H1 (cell line): ENCODE data around the gene BTN1A1. TPM values are rescaled to one million over a fixed set of nuclear protein-coding genes. Genes with fewer than 3 reads are reported as not detected.

Experiments used
- CTCF ChIA-PET: fragments of 300-600 bp; sonication (Branson Sonifier 250); formaldehyde crosslinking; loops from one replicate; lab custom pipeline; 2021; ENCODE audit not compliant: partially characterized antibody; lab: Charles Lee
- POLR2A ChIA-PET: fragments of 300-600 bp; sonication (Branson Sonifier 250); formaldehyde crosslinking; loops from one replicate; lab custom pipeline; 2021; ENCODE audit warnings: inconsistent platforms; ENCODE audit not compliant: partially characterized antibody; lab: Charles Lee
- DNase-seq, 2 experiments: peaks; one replicate each; pipeline versions ENCODE4 v3.0.0 to v3.0.0-alpha.2; 2010 to 2022; ENCODE audit warnings: low spot score in 2 of 2, low read depth in 1 of 2, mixed read lengths in 1 of 2
- FAIRE-seq: peaks from 2 replicates; lab custom pipeline; 2011; peaks lifted over from hg19 to GRCh38; lab: Jason Lieb, UNC
- H2AFZ ChIP-seq: 2 replicates; pipeline ENCODE4 v1.8.1; 2012; ENCODE audit warnings: low read length, inconsistent platforms
- H2AK5ac ChIP-seq: 2 replicates; pipeline ENCODE4 v1.6.1; 2013; ENCODE audit warnings: low read depth, low read length
- H2BK120ac ChIP-seq: replicated peaks from 2 replicates; pipeline ENCODE3; 2013; ENCODE audit warnings: low read depth, low read length, inconsistent platforms
- H2BK12ac ChIP-seq: 2 replicates; pipeline ENCODE4 v1.6.1; 2013; ENCODE audit warnings: low read depth, low read length
- H2BK15ac ChIP-seq: 2 replicates; pipeline ENCODE4 v1.6.1; 2013; ENCODE audit warnings: low read length
- H2BK20ac ChIP-seq: 2 replicates; pipeline ENCODE4 v1.6.1; 2013; ENCODE audit warnings: low read length
- H2BK5ac ChIP-seq: 2 replicates; pipeline ENCODE4 v1.6.1; 2013; ENCODE audit warnings: low read depth, low read length
- H3K14ac ChIP-seq: 2 replicates; pipeline ENCODE4 v1.6.1; 2013; ENCODE audit warnings: inconsistent platforms; ENCODE audit not compliant: insufficient read length
- H3K18ac ChIP-seq: 2 replicates; pipeline ENCODE4 v1.6.1; 2013; ENCODE audit warnings: low read length; ENCODE audit errors: extremely low read depth
- H3K23ac ChIP-seq: 2 replicates; pipeline ENCODE4 v1.6.1; 2013; ENCODE audit warnings: inconsistent platforms; ENCODE audit not compliant: insufficient read length
- H3K23me2 ChIP-seq: 2 replicates; pipeline ENCODE4 v1.6.1; 2013; ENCODE audit warnings: low read depth, low read length
- H3K27ac ChIP-seq: 2 replicates; pipeline ENCODE4 v1.6.1; 2011; ENCODE audit warnings: low read depth, low read length, inconsistent platforms
- H3K27me3 ChIP-seq, 4 experiments: replicated peaks in 1 of 4; 1 replicate in 1 of 4; 2 replicates in 3 of 4; pipeline versions ENCODE4 v1.6.1 to v1.8.1; 2011 to 2013; ENCODE audit warnings: low read length in 3 of 4, mild to moderate bottlenecking in 3 of 4, inconsistent platforms in 2 of 4, mixed read lengths in 2 of 4, moderate library complexity in 1 of 4; ENCODE audit not compliant: control insufficient read depth in 3 of 4, insufficient read depth in 3 of 4; ENCODE audit errors: extremely low read depth in 1 of 4
- H3K36me3 ChIP-seq, 4 experiments: 2 replicates each; pipeline versions ENCODE4 v1.6.1 to v1.8.1; 2011 to 2013; ENCODE audit warnings: mild to moderate bottlenecking in 4 of 4, low read length in 3 of 4, moderate library complexity in 2 of 4, control low read depth in 1 of 4, inconsistent platforms in 1 of 4; ENCODE audit not compliant: insufficient read depth in 4 of 4, control insufficient read depth in 2 of 4
- H3K4ac ChIP-seq: replicated peaks from 2 replicates; pipeline ENCODE3; 2013; ENCODE audit warnings: low read length, low read depth, mixed read lengths, inconsistent platforms; ENCODE audit not compliant: insufficient read length
- H3K4me1 ChIP-seq, 4 experiments: replicated peaks in 1 of 4; 1 replicate in 1 of 4; 2 replicates in 3 of 4; pipeline versions ENCODE4 v1.6.1 to v1.8.1; 2011 to 2013; ENCODE audit warnings: low read length in 3 of 4, inconsistent platforms in 2 of 4, mixed read lengths in 1 of 4; ENCODE audit not compliant: insufficient read depth in 4 of 4, control insufficient read depth in 3 of 4
- H3K4me2 ChIP-seq, 2 experiments: 2 replicates each; pipeline versions ENCODE4 v1.6.1 to v1.8.1; 2011 to 2013; ENCODE audit warnings: low read depth in 2 of 2, low read length in 2 of 2, control low read depth in 1 of 2, inconsistent platforms in 1 of 2, mild to moderate bottlenecking in 1 of 2; ENCODE audit not compliant: insufficient read depth in 1 of 2
- H3K4me3 ChIP-seq, 4 experiments: fragments of 200-600, 300-600 bp in 1 of 4; sonication (generic), shearing (Covaris generic), sonication (Bioruptor Twin) in 1 of 4; 2 replicates each; pipeline versions ENCODE4 v1.5.1 to v1.8.1; 2011 to 2016; ENCODE audit warnings: low read length in 4 of 4, low read depth in 3 of 4, control low read depth in 2 of 4, inconsistent platforms in 2 of 4, mild to moderate bottlenecking in 2 of 4, mixed read lengths in 1 of 4, moderate library complexity in 1 of 4; ENCODE audit not compliant: insufficient read depth in 2 of 4; ENCODE audit errors: extremely low read depth in 1 of 4
- H3K56ac ChIP-seq: replicated peaks from 2 replicates; pipeline ENCODE3; 2013; ENCODE audit warnings: low read depth, mild to moderate bottlenecking, mixed read lengths, low read length, inconsistent platforms; ENCODE audit not compliant: insufficient read length
- H3K79me1 ChIP-seq: 2 replicates; pipeline ENCODE4 v1.6.1; 2013; ENCODE audit warnings: low read depth, low read length, control low read depth
- H3K79me2 ChIP-seq, 2 experiments: 2 replicates each; pipeline versions ENCODE4 v1.6.1 to v1.8.1; 2012 to 2013; ENCODE audit warnings: low read length in 2 of 2, mild to moderate bottlenecking in 2 of 2, inconsistent platforms in 1 of 2; ENCODE audit not compliant: insufficient read depth in 2 of 2, control insufficient read depth in 1 of 2
- H3K9ac ChIP-seq, 4 experiments: replicated peaks in 1 of 4; 1 replicate in 1 of 4; 2 replicates in 3 of 4; pipeline versions ENCODE4 v1.6.1 to v1.8.1; 2011 to 2013; ENCODE audit warnings: low read depth in 3 of 4, low read length in 3 of 4, control low read depth in 2 of 4, mild to moderate bottlenecking in 2 of 4, moderate library complexity in 2 of 4, inconsistent platforms in 1 of 4; ENCODE audit errors: extremely low read depth in 1 of 4
- H3K9me3 ChIP-seq, 2 experiments: 2 replicates each; pipeline versions ENCODE4 v1.6.1 to v1.8.1; 2012 to 2013; ENCODE audit warnings: mild to moderate bottlenecking in 2 of 2, moderate library complexity in 2 of 2, control low read depth in 1 of 2, inconsistent platforms in 1 of 2, low read depth in 1 of 2, low read length in 1 of 2, mixed read lengths in 1 of 2; ENCODE audit not compliant: insufficient read depth in 2 of 2
- H4K20me1 ChIP-seq, 2 experiments: replicated peaks in 1 of 2; 2 replicates each; pipeline versions ENCODE3 to v1.8.1; 2011 to 2013; ENCODE audit warnings: inconsistent platforms in 2 of 2, low read length in 2 of 2, mild to moderate bottlenecking in 1 of 2; ENCODE audit not compliant: insufficient read depth in 2 of 2, control insufficient read depth in 1 of 2
- H4K5ac ChIP-seq: 2 replicates; pipeline ENCODE4 v1.6.1; 2013; ENCODE audit warnings: low read length, low read depth, mixed read lengths, inconsistent platforms; ENCODE audit not compliant: insufficient read length
- H4K8ac ChIP-seq: 2 replicates; pipeline ENCODE4 v1.8.0; 2013; ENCODE audit warnings: mild to moderate bottlenecking, moderate library complexity, low read length, inconsistent platforms; ENCODE audit not compliant: insufficient read depth; ENCODE audit errors: extremely low read depth
- H4K91ac ChIP-seq: replicated peaks from 2 replicates; pipeline ENCODE3; 2013; ENCODE audit warnings: low read length, mixed read lengths, inconsistent platforms; ENCODE audit not compliant: insufficient read length
- BCL11A ChIP-seq, 2 experiments: IDR thresholded peaks; one replicate each; pipeline ENCODE4 v1.6.1; 2011; ENCODE audit warnings: low read depth in 2 of 2, low read length in 2 of 2, mild to moderate bottlenecking in 2 of 2
- CREB1 ChIP-seq: IDR thresholded peaks from 2 replicates; pipeline ENCODE4 v1.6.1; 2012; ENCODE audit warnings: inconsistent platforms
- CTBP2 ChIP-seq: IDR thresholded peaks from 2 replicates; pipeline ENCODE4 v1.7.0; 2011; ENCODE audit warnings: borderline replicate concordance, mild to moderate bottlenecking, moderate library complexity, mixed read lengths, low read length; ENCODE audit not compliant: insufficient read depth, insufficient read length
- EGR1 ChIP-seq: IDR thresholded peaks from 2 replicates; pipeline ENCODE4 v1.6.1; 2011; ENCODE audit warnings: low read depth, low read length, borderline replicate concordance
- EP300 ChIP-seq, 2 experiments: IDR thresholded peaks; 1 replicate in 1 of 2; 2 replicates in 1 of 2; pipeline ENCODE4 v1.6.1; 2011 to 2012; ENCODE audit warnings: low read depth in 2 of 2, low read length in 2 of 2, mild to moderate bottlenecking in 2 of 2, borderline replicate concordance in 1 of 2, inconsistent platforms in 1 of 2, moderate library complexity in 1 of 2
- PHF8 ChIP-seq: fragments of 200-600 bp; sonication (generic); conservative IDR thresholded peaks from 2 replicates; pipeline ENCODE4 v1.7.1; 2012; ENCODE audit warnings: low read depth, mild to moderate bottlenecking, inconsistent platforms, low read length, moderate library complexity
- WGBS, 2 experiments: shearing (Covaris generic) in 1 of 2; methylation state at CpG; one replicate each; pipeline versions ENCODE4 v1.1.6 to v1.1.7; 2013 to 2015; ENCODE audit warnings: low lambda C conversion rate in 2 of 2, mixed read lengths in 2 of 2, inconsistent platforms in 1 of 2, low coverage in 1 of 2, missing lambda C conversion rate in 1 of 2; ENCODE audit not compliant: insufficient replicate concordance in 2 of 2, insufficient coverage in 1 of 2, insufficient read length in 1 of 2; ENCODE audit errors: extremely low coverage in 1 of 2, missing lambda C conversion rate in 1 of 2; 5-methylcytosine and 5-hydroxymethylcytosine counted together
- polyA plus RNA-seq, 7 experiments: library from polyadenylated mRNA; depleted of rRNA in 3 of 7; stranded (reverse) in 5 of 7; unstranded in 2 of 7; fragments of >200 nt in 5 of 7; fragments of 200-250 nt in 2 of 7; gene quantifications; 1 replicate in 5 of 7; 2 replicates in 1 of 7; 4 replicates in 1 of 7; pipeline versions ENCODE4 v1.2.1 to v1.2.3, GENCODE V29; 2011 to 2013; ENCODE audit warnings: missing spikeins in 2 of 7, mixed read lengths in 2 of 7
- total RNA-seq: library from RNA; stranded (reverse); fragmentation: NEBNext Ultra II Directional; extraction: Animal tissue kit (Norgen Biotek cat#: 25700); gene quantifications from 2 replicates; pipeline ENCODE4 v1.2.1, GENCODE V29; 2021
- TF ChIP-seq, protein P1 (sequence below): IDR thresholded peaks from 2 replicates; pipeline ENCODE4 v1.6.1; 2012; ENCODE audit warnings: low read length, inconsistent platforms
- TF ChIP-seq, protein P2 (sequence below): IDR thresholded peaks from 2 replicates; pipeline ENCODE4 v1.6.1; 2012; ENCODE audit warnings: inconsistent platforms

Gene BTN1A1
- total and polyA plus RNA-seq, 2 of the 8 experiments (the other 6 are each of a cell fraction or from before 2014, with no cell fraction given): 0.28 to 0.35 TPM

DNA sequence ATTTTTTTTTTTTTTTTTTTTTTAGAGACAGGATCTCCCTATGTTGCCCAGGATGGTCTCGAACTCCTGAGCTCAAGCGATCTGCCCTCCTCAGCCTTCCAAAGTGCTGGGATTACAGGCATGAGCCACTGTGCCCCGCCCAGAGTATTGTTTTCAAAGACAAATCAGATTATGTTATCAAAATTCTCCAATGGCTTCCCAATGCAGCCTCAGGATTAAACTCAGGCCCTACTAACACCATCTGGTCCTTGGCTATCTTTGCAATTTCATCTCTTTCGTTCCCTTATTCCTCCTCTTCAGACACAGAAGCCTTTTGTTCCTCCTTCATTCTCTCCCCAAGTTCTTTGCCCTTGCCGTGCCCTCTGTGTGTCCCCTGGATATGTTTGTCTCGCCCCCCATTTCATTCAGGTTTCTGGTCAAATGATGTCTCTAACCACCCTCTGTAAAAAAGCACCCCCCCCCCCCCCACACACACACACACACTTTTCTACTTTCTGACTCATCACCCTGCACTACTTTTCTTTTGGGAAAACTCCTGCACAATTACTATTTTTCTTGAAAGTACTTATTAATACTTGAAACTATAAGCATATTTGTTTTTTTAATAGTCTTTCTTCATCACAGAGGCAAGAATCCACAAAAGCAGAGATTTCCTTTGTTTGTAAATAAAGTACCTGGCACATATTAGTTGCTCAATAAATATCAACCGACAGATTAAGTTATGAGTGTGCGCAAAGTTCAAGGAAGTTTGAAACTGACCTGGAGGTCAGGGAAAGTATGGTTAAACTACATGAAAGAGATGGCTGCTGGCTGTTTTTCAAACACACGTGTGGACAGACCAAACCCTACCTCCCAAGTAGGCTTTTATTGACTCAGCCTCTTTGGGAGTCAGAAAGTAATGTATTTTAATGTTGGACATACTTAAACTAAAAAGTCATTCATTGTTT, 16.7 kb downstream of the BTN1A1 start:
- no peak overlapping the region for H2BK120ac ChIP-seq
- H3K23me2 ChIP-seq: peaks cover 3% of the 10 kb centered on the region; the same call in 1 of the 2 replicates
- H3K56ac ChIP-seq: no peak overlapping the region
- no peak overlapping the region for H2BK20ac ChIP-seq
- no peak overlapping the region for H4K5ac ChIP-seq
- FAIRE-seq (no peak), DNase-seq (no peak)
- H4K20me1 ChIP-seq: no peaks in the 10 kb centered on the region
- no peak overlapping the region for H3K4me2 ChIP-seq
- H3K18ac ChIP-seq: no peak overlapping the region
- H3K36me3 ChIP-seq: no peaks in the 10 kb centered on the region
- H3K14ac ChIP-seq: no peak overlapping the region
- H2BK15ac ChIP-seq: no peak overlapping the region
- H3K27me3 ChIP-seq: no peaks in the 10 kb centered on the region
- no peak overlapping the region for H2BK5ac ChIP-seq
- no peak overlapping the region for H2BK12ac ChIP-seq
- H2AK5ac ChIP-seq: no peak overlapping the region
- no peak overlapping the region for H3K27ac ChIP-seq
- H2AFZ ChIP-seq: no peak overlapping the region
- peaks cover 0 to 3% (median 0%) of the 10 kb centered on the region in 4 experiments; a peak in 2 of 7 replicates for H3K4me1 ChIP-seq
- H3K79me2 ChIP-seq: no peaks in the 10 kb centered on the region
- H3K9ac ChIP-seq: no peak overlapping the region
- H4K91ac ChIP-seq: no peak overlapping the region
- CTCF ChIA-PET: interaction anchor here (0.8 kb wide), 1 partner anchor 70 kb away, joined by 3 read pairs; no protein-coding TSS in a partner anchor
- POLR2A ChIA-PET: interaction anchor here (0.6 kb wide), 1 partner anchor 109 kb away, joined by 3 read pairs; no protein-coding TSS in a partner anchor
- H4K8ac ChIP-seq: no peak overlapping the region
- no peak overlapping the region for H3K4me3 ChIP-seq
- 92% methylated on average over 7 of the region's 9 CpGs; no CpG with 5 or more reads in 1 of the 2 experiments for WGBS, 2 experiments
- no peaks in the 10 kb centered on the region for H3K79me1 ChIP-seq
- H3K4ac ChIP-seq: no peak overlapping the region
- no peak overlapping the region for H3K23ac ChIP-seq
- no peaks in the 10 kb centered on the region for H3K9me3 ChIP-seq
- TF ChIP-seq CREB1: no peak
- TF ChIP-seq, protein P1, sequence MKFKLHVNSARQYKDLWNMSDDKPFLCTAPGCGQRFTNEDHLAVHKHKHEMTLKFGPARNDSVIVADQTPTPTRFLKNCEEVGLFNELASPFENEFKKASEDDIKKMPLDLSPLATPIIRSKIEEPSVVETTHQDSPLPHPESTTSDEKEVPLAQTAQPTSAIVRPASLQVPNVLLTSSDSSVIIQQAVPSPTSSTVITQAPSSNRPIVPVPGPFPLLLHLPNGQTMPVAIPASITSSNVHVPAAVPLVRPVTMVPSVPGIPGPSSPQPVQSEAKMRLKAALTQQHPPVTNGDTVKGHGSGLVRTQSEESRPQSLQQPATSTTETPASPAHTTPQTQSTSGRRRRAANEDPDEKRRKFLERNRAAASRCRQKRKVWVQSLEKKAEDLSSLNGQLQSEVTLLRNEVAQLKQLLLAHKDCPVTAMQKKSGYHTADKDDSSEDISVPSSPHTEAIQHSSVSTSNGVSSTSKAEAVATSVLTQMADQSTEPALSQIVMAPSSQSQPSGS: no peak
- no peak for TF ChIP-seq CTBP2
- TF ChIP-seq EGR1: no peak
- no peak for TF ChIP-seq BCL11A (IDR thresholded peaks at IDR 0.05; ENCODE audit: low read depth in 2 of 2, low read length in 2 of 2)
- TF ChIP-seq EP300 (IDR thresholded peaks at IDR 0.05; ENCODE audit: borderline replicate concordance in 1 of 2, low read depth in 2 of 2, low read length in 2 of 2): no peak
- TF ChIP-seq PHF8: no peak
- TF ChIP-seq, protein P2, sequence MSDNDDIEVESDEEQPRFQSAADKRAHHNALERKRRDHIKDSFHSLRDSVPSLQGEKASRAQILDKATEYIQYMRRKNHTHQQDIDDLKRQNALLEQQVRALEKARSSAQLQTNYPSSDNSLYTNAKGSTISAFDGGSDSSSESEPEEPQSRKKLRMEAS: no peak
